T-helper 1 cell (primary cell): Measurements from ENCODE around the gene SCARF2.

Source experiments
- DNase-seq, 5 donors: peaks; one replicate each; pipeline ENCODE4 v3.0.0-alpha.2; 2012 to 2020

SCARF2 gene

GRCh38 chr22:20408891-20409290, 28.7 kb downstream of the SCARF2 start:
- DNase-seq, result no peak

DNA sequence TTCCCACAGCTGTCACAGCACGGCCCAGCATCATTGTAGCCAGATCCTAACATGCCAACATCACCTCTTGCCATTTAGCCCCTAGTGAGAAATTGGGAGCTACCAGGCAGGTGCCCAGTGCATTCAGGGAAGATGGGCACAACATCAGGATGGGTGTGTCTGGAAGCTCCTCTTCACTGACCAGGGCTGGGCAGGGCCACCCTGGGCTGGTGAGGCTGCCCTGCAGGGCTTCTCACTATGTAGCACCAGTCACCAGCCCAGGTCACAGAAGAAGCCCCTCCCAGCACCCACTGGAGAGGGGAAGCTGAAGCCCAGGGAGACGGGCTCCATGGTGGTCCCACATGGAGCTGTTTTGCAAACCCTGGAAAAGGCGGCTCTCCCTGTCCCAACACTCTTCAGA, 29.8 kb downstream of the SCARF2 start:
- no peak for DNase-seq

DNA sequence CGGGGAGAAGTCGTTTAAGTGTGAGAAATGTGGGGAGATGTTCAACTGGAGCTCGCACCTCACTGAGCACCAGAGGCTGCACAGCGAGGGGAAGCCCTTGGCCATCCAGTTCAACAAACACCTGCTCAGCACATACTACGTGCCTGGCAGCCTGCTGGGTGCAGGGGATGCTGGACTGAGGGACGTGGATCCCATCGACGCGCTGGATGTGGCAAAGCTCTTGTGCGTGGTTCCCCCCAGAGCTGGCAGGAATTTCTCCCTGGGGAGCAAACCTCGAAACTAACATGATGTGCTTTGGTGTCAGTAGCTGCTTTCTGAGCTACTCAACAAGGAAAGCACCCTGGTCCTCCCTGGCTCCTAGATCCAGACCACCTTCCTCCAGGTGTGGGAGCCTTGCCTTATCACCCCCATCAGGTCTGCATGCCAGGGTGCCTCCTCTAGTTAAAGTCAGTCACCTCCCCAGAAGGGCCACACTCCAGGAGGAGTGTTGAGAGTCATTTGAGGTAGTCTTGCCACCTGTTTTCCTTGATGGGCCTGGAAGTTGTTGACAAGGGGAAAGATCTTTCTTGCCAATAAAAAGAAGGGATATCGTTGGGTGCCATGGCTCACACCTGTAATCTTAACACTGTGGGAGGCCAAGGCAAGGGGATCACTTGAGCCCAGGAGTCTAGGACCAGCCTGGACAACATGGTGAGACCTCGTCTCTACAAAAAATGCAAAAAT, 30.8 kb downstream of the SCARF2 start:
- DNase-seq, result no peak

DNA sequence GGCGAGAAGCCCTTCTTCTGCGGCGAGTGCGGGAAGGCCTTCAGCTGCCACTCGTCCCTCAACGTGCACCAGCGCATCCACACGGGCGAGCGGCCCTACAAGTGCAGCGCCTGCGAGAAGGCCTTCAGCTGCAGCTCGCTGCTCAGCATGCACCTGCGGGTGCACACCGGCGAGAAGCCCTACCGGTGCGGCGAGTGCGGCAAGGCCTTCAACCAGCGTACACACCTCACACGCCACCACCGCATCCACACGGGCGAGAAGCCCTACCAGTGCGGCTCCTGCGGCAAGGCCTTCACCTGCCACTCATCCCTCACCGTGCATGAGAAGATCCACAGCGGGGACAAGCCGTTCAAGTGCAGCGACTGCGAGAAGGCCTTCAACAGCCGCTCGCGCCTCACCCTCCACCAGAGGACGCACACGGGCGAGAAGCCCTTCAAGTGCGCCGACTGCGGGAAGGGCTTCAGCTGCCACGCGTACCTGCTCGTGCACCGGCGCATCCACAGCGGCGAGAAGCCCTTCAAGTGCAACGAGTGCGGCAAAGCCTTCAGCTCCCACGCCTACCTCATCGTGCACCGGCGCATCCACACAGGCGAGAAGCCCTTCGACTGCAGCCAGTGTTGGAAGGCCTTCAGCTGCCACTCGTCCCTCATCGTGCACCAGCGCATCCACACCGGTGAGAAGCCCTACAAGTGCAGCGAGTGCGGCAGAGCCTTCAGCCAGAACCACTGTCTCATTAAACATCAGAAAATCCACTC, 31.5 kb downstream of the SCARF2 start:
- no peak for DNase-seq

DNA sequence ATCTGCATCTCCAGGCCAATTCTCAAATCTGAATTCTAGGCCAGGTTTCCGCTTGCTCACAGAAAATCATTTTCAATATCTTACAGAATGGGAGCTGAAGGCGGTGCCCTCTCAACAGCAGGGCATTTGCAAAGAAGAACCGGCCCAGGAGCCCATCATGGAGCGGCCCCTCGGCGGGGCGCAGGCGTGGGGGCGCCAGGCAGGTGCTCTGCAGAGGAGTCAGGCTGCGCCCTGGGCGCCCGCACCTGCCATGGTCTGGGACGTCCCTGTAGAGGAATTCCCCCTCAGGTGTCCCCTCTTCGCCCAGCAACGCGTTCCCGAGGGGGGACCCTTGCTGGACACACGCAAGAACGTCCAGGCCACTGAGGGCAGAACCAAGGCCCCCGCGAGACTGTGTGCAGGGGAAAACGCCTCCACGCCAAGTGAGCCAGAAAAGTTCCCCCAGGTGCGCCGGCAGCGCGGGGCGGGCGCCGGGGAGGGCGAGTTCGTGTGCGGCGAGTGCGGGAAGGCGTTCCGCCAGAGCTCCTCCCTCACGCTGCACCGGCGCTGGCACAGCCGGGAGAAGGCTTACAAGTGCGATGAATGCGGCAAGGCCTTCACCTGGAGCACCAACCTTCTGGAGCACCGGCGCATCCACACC, 32.2 kb downstream of the SCARF2 start:
- no peak for DNase-seq

- DNase-seq, result no peak
Observed at GRCh38 chr22:20404881-20405280, 32.7 kb downstream of the SCARF2 start.

DNA sequence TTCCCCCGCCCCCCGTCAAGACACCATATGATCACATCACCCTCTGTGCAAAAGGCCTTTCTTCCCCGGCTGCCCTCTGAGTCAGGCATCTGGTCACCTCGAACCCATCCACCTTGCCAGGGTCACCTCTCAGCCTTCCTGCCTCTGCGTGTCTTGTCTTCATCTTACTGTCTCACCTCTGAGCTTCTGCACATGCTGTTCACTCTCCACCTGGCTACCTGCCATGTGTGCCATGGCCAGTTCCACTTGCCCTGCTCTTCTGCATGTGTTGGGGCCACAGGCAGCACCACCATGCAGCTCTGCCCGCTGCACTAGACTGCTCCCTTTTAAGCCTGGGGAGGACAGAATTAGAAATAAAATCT, 33.9 kb downstream of the SCARF2 start:
- DNase-seq, result no peak

- no peak for DNase-seq
Observed at GRCh38 chr22:20402960-20403778, 34.5 kb downstream of the SCARF2 start.

DNA sequence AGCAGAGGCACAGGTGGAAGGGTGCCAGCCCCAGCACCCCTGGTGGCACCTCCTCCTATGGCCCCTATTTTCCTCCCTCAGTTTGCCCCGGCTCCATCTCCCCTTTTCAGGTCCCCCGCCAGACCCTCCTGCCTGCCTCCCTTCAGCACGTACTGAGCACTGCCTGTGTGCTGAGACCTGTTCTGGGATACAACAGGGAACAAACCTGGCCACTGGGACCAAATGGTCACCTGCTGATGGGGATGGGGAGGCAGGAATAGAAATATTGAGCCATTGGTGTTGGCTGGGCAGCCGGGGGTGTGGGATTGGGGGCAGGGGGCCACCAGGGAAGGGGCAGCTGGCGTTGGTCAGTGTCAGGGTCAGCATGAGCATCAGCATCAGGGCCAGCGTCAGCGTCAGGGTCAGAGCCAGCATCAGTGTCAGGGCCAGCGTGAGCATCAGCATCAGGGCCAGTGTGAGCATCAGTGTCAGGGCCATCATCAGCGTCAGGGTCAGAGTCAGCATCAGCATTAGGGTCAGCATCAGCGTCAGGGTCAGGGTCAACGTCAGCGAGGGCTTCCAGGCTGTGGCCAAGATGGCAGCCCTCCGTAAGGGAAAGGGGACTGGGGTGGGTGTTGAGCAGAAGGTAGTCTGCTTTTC, 36.1 kb downstream of the SCARF2 start:
- DNase-seq, result no peak

DNA sequence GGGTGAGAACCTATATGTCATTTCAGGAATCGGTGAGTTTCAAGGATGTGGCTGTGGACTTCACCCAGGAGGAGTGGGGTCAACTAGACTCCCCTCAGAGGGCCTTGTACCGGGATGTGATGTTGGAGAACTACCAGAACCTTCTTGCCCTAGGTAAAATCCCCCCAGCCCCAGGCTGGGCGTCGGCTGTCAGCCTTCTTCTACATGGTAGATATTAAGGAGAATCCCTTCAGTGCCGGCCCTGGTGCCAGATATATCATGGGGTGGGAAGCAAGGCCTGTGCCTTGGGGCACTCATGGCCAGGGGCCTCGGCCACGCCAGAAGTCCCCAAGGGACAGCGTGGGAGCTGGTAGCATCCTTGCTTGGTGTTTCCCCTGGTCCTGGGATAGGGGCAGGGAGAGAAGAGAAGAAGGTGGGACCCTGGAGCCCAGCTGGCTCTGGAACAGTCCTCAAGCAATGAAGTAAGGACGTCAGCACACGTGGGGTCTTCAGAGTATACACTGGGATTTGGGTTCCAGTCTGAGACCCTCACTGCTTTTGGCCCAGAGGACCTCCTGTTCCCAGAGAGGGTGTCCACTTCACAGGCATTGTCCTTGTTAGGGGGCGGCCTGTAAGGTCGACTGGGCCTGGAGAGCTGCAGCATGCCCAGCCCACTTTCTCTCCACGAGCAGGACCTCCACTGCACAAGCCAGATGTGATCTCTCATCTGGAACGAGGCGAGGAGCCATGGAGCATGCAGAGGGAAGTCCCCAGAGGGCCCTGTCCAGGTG, 36.8 kb downstream of the SCARF2 start:
- no peak for DNase-seq

- DNase-seq, result no peak
Observed at GRCh38 chr22:20399866-20400605, 37.6 kb downstream of the SCARF2 start.

- no peak for DNase-seq
Observed at GRCh38 chr22:20398420-20398819, 39.2 kb downstream of the SCARF2 start.

DNA sequence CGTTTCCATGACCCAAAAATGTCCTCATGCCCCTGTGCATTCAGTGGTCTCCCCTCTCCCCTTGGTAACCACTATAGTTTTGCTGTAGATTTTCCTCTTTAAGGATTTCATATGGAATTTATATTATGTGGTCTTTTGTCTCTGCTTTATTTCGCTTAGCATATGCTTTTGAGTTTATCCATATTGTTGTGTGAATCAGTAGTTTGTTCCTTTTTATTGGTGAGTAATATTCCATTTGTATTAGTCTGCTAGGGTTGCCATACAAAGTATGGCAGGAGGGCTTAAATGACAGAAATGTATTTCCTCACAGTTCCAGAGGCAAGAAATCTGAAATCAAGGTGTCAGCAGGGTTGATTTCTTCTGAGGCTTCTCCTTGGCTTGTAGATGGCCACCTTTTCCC, 40.1 kb downstream of the SCARF2 start:
- DNase-seq, result no peak

GRCh38 chr22:20396639-20397038, 41.0 kb downstream of the SCARF2 start:
- no peak for DNase-seq

DNA sequence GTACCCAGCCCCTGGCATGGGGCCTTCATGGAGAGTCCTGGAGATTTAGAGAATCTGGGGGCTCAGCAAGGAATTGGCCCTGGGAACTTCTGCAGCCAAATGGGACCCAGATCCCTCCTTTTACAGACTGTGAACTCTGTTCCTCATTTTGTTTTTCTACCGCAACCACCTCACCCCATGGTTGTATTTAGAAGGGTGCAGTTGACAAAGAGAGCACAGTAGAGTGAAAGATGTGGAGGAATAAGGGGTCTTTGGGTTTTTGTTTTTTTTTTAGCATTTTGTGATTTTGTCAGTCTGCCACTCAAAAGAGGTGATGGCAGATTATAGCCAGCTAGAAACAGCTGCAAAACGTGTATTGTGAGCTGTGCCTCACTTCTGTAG, 41.7 kb downstream of the SCARF2 start:
- no peak for DNase-seq

GRCh38 chr22:20395181-20395906, 42.3 kb downstream of the SCARF2 start:
- no peak for DNase-seq

DNA sequence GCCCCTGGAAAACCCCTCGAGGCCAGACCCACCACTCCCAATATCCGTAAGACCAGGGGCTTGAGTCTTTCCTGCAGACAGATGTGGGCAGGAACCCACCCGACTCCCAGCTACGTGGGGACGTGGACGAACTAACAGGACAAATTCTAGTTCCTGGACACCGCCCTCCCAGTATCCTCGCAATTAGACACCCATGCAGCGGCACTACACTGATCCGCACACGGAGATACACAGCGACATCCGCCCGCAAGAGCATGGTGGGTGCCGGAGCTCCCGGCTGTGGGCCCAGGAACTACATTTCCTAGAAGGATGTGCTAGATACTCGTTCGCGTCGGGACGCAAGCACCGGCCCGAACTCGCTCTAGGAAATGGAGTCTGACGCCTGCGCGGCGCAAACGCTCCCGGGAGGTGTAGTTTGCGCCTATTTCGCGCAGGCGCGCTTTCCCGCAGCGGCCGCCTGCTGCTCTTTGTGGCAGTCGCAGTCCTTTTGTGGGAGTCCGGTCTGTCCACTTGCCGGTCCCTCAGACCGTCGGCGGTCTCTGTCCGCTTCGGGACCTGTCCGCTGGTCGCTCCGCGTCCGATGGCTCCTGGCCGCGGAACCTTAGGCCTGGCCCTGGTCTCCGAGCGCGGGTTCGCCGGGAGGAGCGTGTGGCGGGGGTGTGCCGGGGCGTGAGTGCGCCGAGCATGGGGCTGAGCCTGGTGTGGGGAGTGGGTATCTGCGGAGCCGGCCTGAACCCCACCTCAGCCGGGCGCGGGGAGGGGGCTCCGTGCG, 43.7 kb downstream of the SCARF2 start, which contains the start of gene ZNF74:
Gene ZNF74 (plus strand): TSS at position 447 of the 772 bp plus-strand sequence. CDS start 478 bp downstream, outside the sequence.
- peak; percentile 67 to 90 (median 77) for DNase-seq

DNA sequence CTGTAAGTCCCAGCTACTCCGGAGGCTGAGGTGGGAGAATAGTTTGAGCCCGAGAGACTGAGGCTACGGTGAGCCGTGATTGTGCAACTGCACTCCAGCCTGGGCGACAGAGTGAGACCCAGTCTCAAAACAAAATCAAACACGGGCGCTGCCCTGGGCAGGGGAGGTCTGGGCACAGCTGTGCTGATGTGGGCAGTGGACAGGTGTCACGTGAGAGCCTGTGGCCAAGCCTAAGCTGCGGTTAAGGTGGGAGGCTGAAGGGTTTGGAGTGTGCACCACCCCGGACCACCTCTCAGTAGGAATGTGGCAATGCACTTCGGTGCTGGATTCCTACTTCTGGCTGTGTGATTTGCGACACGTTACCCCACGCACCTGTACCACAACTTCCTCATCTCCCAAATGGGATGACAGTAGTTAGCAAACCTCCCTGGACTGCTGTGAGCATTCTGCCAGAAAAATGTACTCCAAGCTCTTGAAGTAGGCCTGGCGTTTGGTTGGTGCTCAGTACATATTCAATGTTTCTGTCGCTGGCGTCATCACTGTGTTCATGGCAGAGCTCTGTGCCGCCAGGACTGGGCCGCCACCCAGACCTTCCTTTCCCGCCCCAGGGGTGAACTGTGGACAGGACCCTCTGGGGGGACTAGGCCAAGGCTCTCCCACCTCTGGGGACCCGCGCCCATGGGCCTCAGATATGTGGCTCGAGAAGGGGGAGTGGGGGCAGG, 44.5 kb downstream of the SCARF2 start:
- DNase-seq, result no peak
